Measurements from ENCODE around the gene SDK2. TPM values are rescaled to one million over a fixed set of nuclear protein-coding genes. Genes with fewer than 3 reads are reported as not detected.

Gene SDK2
- total and polyA plus RNA-seq, 5 donors from 2014 or later = 0.02 to 0.59 (median 0.02) TPM; not detected in 2

DNA sequence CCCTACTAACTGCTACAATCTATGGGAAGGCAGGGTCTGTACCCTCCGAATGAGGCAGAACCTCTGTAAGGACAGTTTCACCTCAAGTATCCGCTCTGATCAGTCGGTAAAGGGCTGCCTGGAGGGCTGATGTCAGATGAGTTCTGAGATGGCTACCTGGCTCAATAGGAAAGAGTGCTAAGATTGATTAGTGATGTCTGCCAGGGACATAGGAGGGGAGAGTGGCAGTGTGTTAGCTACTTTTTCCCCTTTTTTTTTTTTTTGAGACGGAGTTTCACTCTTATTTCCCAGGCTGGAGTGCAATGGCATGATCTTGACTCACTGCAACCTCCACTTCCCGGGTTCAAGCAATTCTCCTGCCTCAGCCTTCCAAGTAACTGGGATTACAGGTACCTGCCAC, 293.4 kb downstream of the SDK2 start:
- Mint-ChIP-seq H3K27ac (no peak overlapping the region), H3K36me3 (no peaks in the 10 kb centered on the region)
- ATAC-seq (ENCODE audit: low read depth in 2 of 2) = no peak

GRCh38 chr17:73349647-73350046, 294.6 kb downstream of the SDK2 start:
- H3K27ac Mint-ChIP-seq = no peak overlapping the region

More for the DNA sequence above, 293.4 kb downstream of the SDK2 start:
- Mint-ChIP-seq H3K4me1 (no peaks in the 10 kb centered on the region), H3K4me3 (no peak overlapping the region), H3K27me3 (peaks cover 15% of the 10 kb centered on the region), H3K9me3 (no peaks in the 10 kb centered on the region)
- no peak for DNase-seq
- no peaks in the 10 kb centered on the region for H3K36me3 ChIP-seq (ENCODE audit: control insufficient read depth, insufficient read depth, low read length)
- no peaks in the 10 kb centered on the region for H3K4me1 ChIP-seq (ENCODE audit: control insufficient read depth, insufficient read depth, low read length, poor library complexity, severe bottlenecking)
- no peaks in the 10 kb centered on the region for H3K9me3 ChIP-seq (ENCODE audit: control insufficient read depth in 2 of 2, low read length in 2 of 2)
- no peak overlapping the region for H3K27ac ChIP-seq (ENCODE audit: insufficient read depth, low read length, poor library complexity, severe bottlenecking)
- no peaks in the 10 kb centered on the region for H3K27me3 ChIP-seq (ENCODE audit: control insufficient read depth, insufficient read depth, low read length)
- no peak overlapping the region for H3K4me3 ChIP-seq (ENCODE audit: low read depth, low read length)

GRCh38 chr17:73349138-73349537, 295.1 kb downstream of the SDK2 start:
- H3K9me3 ChIP-seq (ENCODE audit: control insufficient read depth in 2 of 2, low read length in 2 of 2) = no peaks in the 10 kb centered on the region
- H3K36me3 Mint-ChIP-seq = no peaks in the 10 kb centered on the region
- H3K4me3 Mint-ChIP-seq = no peak overlapping the region
- no peak for DNase-seq
- no peak overlapping the region for H3K27ac Mint-ChIP-seq
- no peaks in the 10 kb centered on the region for H3K27me3 ChIP-seq (ENCODE audit: control insufficient read depth, insufficient read depth, low read length)
- H3K27me3 Mint-ChIP-seq = peaks cover 16% of the 10 kb centered on the region
- H3K9me3 Mint-ChIP-seq = no peaks in the 10 kb centered on the region
- H3K27ac ChIP-seq (ENCODE audit: insufficient read depth, low read length, poor library complexity, severe bottlenecking) = no peak overlapping the region
- no peaks in the 10 kb centered on the region for H3K36me3 ChIP-seq (ENCODE audit: control insufficient read depth, insufficient read depth, low read length)
- no peak overlapping the region for H3K4me3 ChIP-seq (ENCODE audit: low read depth, low read length)
- no peaks in the 10 kb centered on the region for H3K4me1 ChIP-seq (ENCODE audit: control insufficient read depth, insufficient read depth, low read length, poor library complexity, severe bottlenecking)
- H3K4me1 Mint-ChIP-seq = no peaks in the 10 kb centered on the region
- no peak for ATAC-seq (ENCODE audit: low read depth in 2 of 2)

More at GRCh38 chr17:73349647-73350046, 294.6 kb downstream of the SDK2 start:
- no peaks in the 10 kb centered on the region for H3K36me3 ChIP-seq (ENCODE audit: control insufficient read depth, insufficient read depth, low read length)
- Mint-ChIP-seq H3K4me3 (no peak overlapping the region), H3K9me3 (no peaks in the 10 kb centered on the region), H3K27me3 (peaks cover 16% of the 10 kb centered on the region), H3K36me3 (no peaks in the 10 kb centered on the region), H3K4me1 (no peaks in the 10 kb centered on the region)
- ATAC-seq (ENCODE audit: low read depth in 2 of 2) (no peak), DNase-seq (no peak)
- no peaks in the 10 kb centered on the region for H3K4me1 ChIP-seq (ENCODE audit: control insufficient read depth, insufficient read depth, low read length, poor library complexity, severe bottlenecking)
- H3K9me3 ChIP-seq (ENCODE audit: control insufficient read depth in 2 of 2, low read length in 2 of 2) = no peaks in the 10 kb centered on the region
- no peak overlapping the region for H3K4me3 ChIP-seq (ENCODE audit: low read depth, low read length)
- no peak overlapping the region for H3K27ac ChIP-seq (ENCODE audit: insufficient read depth, low read length, poor library complexity, severe bottlenecking)
- H3K27me3 ChIP-seq (ENCODE audit: control insufficient read depth, insufficient read depth, low read length) = no peaks in the 10 kb centered on the region

GRCh38 chr17:73348829-73349095, 295.5 kb downstream of the SDK2 start:
- Histone ChIP-seq H3K27me3 (ENCODE audit: control insufficient read depth, insufficient read depth, low read length) (no peaks in the 10 kb centered on the region), H3K9me3 (ENCODE audit: control insufficient read depth in 2 of 2, low read length in 2 of 2) (no peaks in the 10 kb centered on the region), H3K4me1 (ENCODE audit: control insufficient read depth, insufficient read depth, low read length, poor library complexity, severe bottlenecking) (no peaks in the 10 kb centered on the region), H3K36me3 (ENCODE audit: control insufficient read depth, insufficient read depth, low read length) (no peaks in the 10 kb centered on the region), H3K4me3 (ENCODE audit: low read depth, low read length) (no peak overlapping the region), H3K27ac (ENCODE audit: insufficient read depth, low read length, poor library complexity, severe bottlenecking) (no peak overlapping the region)
- Mint-ChIP-seq H3K27me3 (peaks cover 16% of the 10 kb centered on the region), H3K4me1 (no peaks in the 10 kb centered on the region), H3K9me3 (no peaks in the 10 kb centered on the region), H3K36me3 (no peaks in the 10 kb centered on the region), H3K4me3 (no peak overlapping the region), H3K27ac (no peak overlapping the region)
- ATAC-seq (ENCODE audit: low read depth in 2 of 2) (no peak), DNase-seq (no peak)

GRCh38 chr17:73348018-73348828, 296.0 kb downstream of the SDK2 start:
- H3K27ac ChIP-seq (ENCODE audit: insufficient read depth, low read length, poor library complexity, severe bottlenecking) = no peak overlapping the region
- ATAC-seq (ENCODE audit: low read depth in 2 of 2) (no peak), DNase-seq (no peak)
- H3K4me3 ChIP-seq (ENCODE audit: low read depth, low read length) = no peak overlapping the region
- Mint-ChIP-seq H3K27me3 (peaks cover 16% of the 10 kb centered on the region), H3K4me3 (no peak overlapping the region), H3K36me3 (no peaks in the 10 kb centered on the region), H3K4me1 (no peaks in the 10 kb centered on the region), H3K27ac (peak overlapping the region in 1 of 3 donors; percentile 5), H3K9me3 (no peaks in the 10 kb centered on the region)
- no peaks in the 10 kb centered on the region for H3K4me1 ChIP-seq (ENCODE audit: control insufficient read depth, insufficient read depth, low read length, poor library complexity, severe bottlenecking)
- no peaks in the 10 kb centered on the region for H3K27me3 ChIP-seq (ENCODE audit: control insufficient read depth, insufficient read depth, low read length)
- H3K9me3 ChIP-seq (ENCODE audit: control insufficient read depth in 2 of 2, low read length in 2 of 2) = no peaks in the 10 kb centered on the region
- no peaks in the 10 kb centered on the region for H3K36me3 ChIP-seq (ENCODE audit: control insufficient read depth, insufficient read depth, low read length)

GRCh38 chr17:73347351-73347750, 296.9 kb downstream of the SDK2 start:
- Histone ChIP-seq H3K27me3 (ENCODE audit: control insufficient read depth, insufficient read depth, low read length) (no peaks in the 10 kb centered on the region), H3K4me3 (ENCODE audit: low read depth, low read length) (no peak overlapping the region), H3K9me3 (ENCODE audit: control insufficient read depth in 2 of 2, low read length in 2 of 2) (no peaks in the 10 kb centered on the region), H3K4me1 (ENCODE audit: control insufficient read depth, insufficient read depth, low read length, poor library complexity, severe bottlenecking) (no peaks in the 10 kb centered on the region), H3K36me3 (ENCODE audit: control insufficient read depth, insufficient read depth, low read length) (no peaks in the 10 kb centered on the region), H3K27ac (ENCODE audit: insufficient read depth, low read length, poor library complexity, severe bottlenecking) (no peak overlapping the region)
- no peak for DNase-seq
- Mint-ChIP-seq H3K9me3 (no peaks in the 10 kb centered on the region), H3K27me3 (peaks cover 16% of the 10 kb centered on the region), H3K4me3 (no peak overlapping the region), H3K27ac (no peak overlapping the region), H3K4me1 (no peaks in the 10 kb centered on the region), H3K36me3 (no peaks in the 10 kb centered on the region)
- no peak for ATAC-seq (ENCODE audit: low read depth in 2 of 2)

DNA sequence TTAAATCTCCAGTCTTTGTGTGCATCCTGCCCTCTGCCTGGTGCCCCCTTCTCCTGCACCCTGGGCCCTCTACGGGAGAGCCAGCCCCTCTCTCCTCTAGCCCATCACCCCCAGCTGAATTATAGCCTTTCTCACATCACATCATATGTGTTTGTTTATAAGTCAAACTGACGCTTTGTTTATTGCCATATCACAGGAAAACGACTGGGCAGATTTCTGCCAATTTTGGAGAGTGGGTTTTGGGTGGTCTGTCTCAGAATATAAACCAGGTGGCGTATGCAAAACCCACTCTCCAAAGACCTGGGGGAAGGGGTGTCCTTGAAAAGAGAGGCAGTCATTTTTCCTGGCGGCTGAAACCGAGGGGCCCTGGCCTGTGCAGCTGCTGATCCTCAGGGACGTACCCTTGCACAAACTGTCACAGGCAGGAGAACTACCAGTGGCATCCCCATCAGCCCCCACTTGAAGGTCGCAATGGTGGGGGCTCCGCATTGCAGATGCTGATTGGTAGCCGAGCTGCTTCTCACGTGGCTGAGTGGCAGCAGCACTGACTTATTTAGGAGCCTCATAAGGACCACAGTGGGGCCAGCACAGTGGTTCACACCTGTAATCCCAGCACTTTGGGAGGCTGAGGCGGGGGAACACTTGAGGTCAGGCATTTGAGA, 297.6 kb downstream of the SDK2 start:
- H3K27me3 ChIP-seq (ENCODE audit: control insufficient read depth, insufficient read depth, low read length) = no peaks in the 10 kb centered on the region
- H3K9me3 Mint-ChIP-seq = no peaks in the 10 kb centered on the region
- no peak overlapping the region for H3K27ac Mint-ChIP-seq
- no peak overlapping the region for H3K4me3 ChIP-seq (ENCODE audit: low read depth, low read length)
- H3K36me3 ChIP-seq (ENCODE audit: control insufficient read depth, insufficient read depth, low read length) = no peaks in the 10 kb centered on the region
- no peaks in the 10 kb centered on the region for H3K4me1 ChIP-seq (ENCODE audit: control insufficient read depth, insufficient read depth, low read length, poor library complexity, severe bottlenecking)
- ATAC-seq (ENCODE audit: low read depth in 2 of 2) (no peak), DNase-seq (no peak)
- H3K4me1 Mint-ChIP-seq = no peaks in the 10 kb centered on the region
- H3K27ac ChIP-seq (ENCODE audit: insufficient read depth, low read length, poor library complexity, severe bottlenecking) = no peak overlapping the region
- no peaks in the 10 kb centered on the region for H3K9me3 ChIP-seq (ENCODE audit: control insufficient read depth in 2 of 2, low read length in 2 of 2)
- H3K27me3 Mint-ChIP-seq = peaks cover 16% of the 10 kb centered on the region
- H3K4me3 Mint-ChIP-seq = no peak overlapping the region
- no peaks in the 10 kb centered on the region for H3K36me3 Mint-ChIP-seq
